HepG2 (cell line): Measurements from ENCODE around the gene SMPD3. TPM values are rescaled to one million over a fixed set of nuclear protein-coding genes. Genes with fewer than 3 reads are reported as not detected.

Experiments
- AKAP8 ChIP-seq: sonication (generic); formaldehyde crosslinking; IDR thresholded peaks from 2 replicates; pipeline ENCODE4 v1.5.1; 2020; ENCODE audit warnings: mild to moderate bottlenecking, missing genetic modification reagents
- KIAA2018 ChIP-seq: sonication (generic); formaldehyde crosslinking; IDR thresholded peaks from 2 replicates; pipeline ENCODE4 v1.5.0; 2020; ENCODE audit warnings: mild to moderate bottlenecking, missing genetic modification reagents, borderline replicate concordance
- MIER2 ChIP-seq: IDR thresholded peaks from 2 replicates; pipeline ENCODE4 v1.6.1; 2016; ENCODE audit warnings: missing biosample characterization, missing genetic modification reagents
- MYNN ChIP-seq: sonication (generic); formaldehyde crosslinking; IDR thresholded peaks from 2 replicates; pipeline ENCODE4 v1.4.0; 2020; ENCODE audit warnings: mild to moderate bottlenecking, low read depth, missing genetic modification reagents
- PRPF4 ChIP-seq: fragments of 200-400 bp; formaldehyde crosslinking; IDR thresholded peaks from 2 replicates; pipeline ENCODE4 v1.6.1; 2016; ENCODE audit warnings: low read length, low read depth; ENCODE audit not compliant: poor library complexity, severe bottlenecking
- RBAK ChIP-seq: sonication (generic); formaldehyde crosslinking; IDR thresholded peaks from 2 replicates; pipeline ENCODE4 v1.5.1; 2020; ENCODE audit warnings: mild to moderate bottlenecking, missing genetic modification reagents
- SATB2 ChIP-seq: sonication (generic); formaldehyde crosslinking; IDR thresholded peaks from 2 replicates; pipeline ENCODE4 v1.5.0; 2020; ENCODE audit warnings: missing genetic modification reagents
- SETDB1 ChIP-seq: sonication (generic); formaldehyde crosslinking; IDR thresholded peaks from 2 replicates; pipeline ENCODE4 v1.5.1; 2020; ENCODE audit warnings: missing genetic modification reagents, mild to moderate bottlenecking, borderline replicate concordance
- TRIM24 ChIP-seq: sonication (generic); formaldehyde crosslinking; IDR thresholded peaks from 2 replicates; pipeline ENCODE4 v1.8.0; 2022; ENCODE audit warnings: mild to moderate bottlenecking, missing genetic modification reagents
- ZNF615 ChIP-seq: sonication (generic); formaldehyde crosslinking; IDR thresholded peaks from 2 replicates; pipeline ENCODE4 v1.5.0; 2020; ENCODE audit warnings: mild to moderate bottlenecking, missing genetic modification reagents, borderline replicate concordance
- ZNF782 ChIP-seq: sonication (generic); formaldehyde crosslinking; IDR thresholded peaks from 2 replicates; pipeline ENCODE4 v1.4.0; 2020; ENCODE audit warnings: missing genetic modification reagents, mild to moderate bottlenecking, borderline replicate concordance
- polyA plus RNA-seq, 8 experiments: library from polyadenylated mRNA; depleted of rRNA in 3 of 8; stranded (reverse) in 7 of 8; unstranded in 1 of 8; fragments of >200 nt; fragmentation: Illumina TruSeq in 4 of 8; extraction: Trizol in 4 of 8; gene quantifications; 2 replicates each; pipeline versions ENCODE4 v1.2.1 to v1.2.3, GENCODE V29; 2011 to 2016; ENCODE audit warnings: low read depth in 4 of 8, missing spikeins in 1 of 8, mixed read lengths in 1 of 8; ENCODE audit not compliant: insufficient read depth in 1 of 8
- total RNA-seq, 5 experiments: library from RNA; depleted of rRNA; stranded (reverse); fragments of >200 nt; fragmentation: Illumina TruSeq; extraction: Trizol; gene quantifications; 2 replicates each; pipeline ENCODE4 v1.2.3, GENCODE V29; 2016; ENCODE audit warnings: low read depth in 1 of 5
- TF ChIP-seq, protein P1 (sequence below): IDR thresholded peaks from 2 replicates; pipeline ENCODE4 v1.6.1; 2012; ENCODE audit warnings: low read depth, low read length, improper control_type of control experiment
- TF ChIP-seq, protein P2 (sequence below): sonication (generic); formaldehyde crosslinking; IDR thresholded peaks from 2 replicates; pipeline ENCODE4 v1.5.1; 2020; ENCODE audit warnings: missing genetic modification reagents, mild to moderate bottlenecking, borderline replicate concordance
- TF ChIP-seq, protein P3 (sequence below): sonication (generic); formaldehyde crosslinking; IDR thresholded peaks from 2 replicates; pipeline ENCODE4 v1.4.0; 2020; ENCODE audit warnings: missing genetic modification reagents

The SMPD3 gene
- total and polyA plus RNA-seq, 2 of the 13 experiments (the other 11 are each of a cell fraction or from before 2014, with no cell fraction given) = 0.07 to 0.32 TPM

DNA sequence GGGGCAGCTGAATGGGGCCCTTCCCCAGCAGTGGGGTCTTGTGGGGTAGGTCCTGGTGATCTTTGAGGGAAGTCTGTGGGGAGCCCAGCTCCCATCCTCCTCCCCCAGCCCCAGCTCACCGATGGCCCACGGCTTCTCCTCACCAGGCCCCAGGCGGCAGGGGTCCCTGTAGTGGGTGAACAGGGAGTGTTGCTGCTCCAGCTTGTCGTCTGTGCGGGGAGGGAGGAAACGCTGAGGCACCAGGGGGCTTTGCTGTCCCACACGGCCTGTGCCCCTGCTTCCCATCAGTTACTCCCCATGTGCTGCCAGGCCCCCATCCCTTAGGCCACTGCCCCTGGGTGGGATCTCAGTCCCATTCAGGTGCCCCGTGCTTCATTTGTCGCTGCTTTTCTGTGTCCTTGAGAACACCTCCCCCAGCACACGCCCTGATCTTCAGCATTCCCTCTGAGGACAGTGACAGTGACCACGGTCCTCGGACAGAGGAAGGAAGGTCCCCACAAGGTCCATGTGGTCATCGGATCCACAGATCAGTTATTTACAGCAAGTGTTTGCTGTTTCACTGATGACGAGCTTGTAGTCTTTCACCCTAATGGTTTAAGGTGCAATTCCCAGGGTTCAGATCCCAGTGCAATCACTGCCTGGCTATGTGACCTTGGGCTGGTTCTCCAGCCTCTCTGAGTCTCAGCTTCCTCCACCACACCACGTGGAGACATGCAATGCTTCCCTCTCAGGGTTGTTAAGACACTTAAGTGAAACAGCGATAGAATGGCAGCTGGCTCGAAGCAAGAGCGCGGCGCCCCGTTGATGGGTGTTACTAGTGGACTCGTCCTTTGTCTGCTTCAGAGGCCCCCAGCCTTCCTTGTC is 84.4 kb downstream of the SMPD3 start (continued):
- TF ChIP-seq RBAK (CRISPR knock-in tag) (no peak), ZNF782 (CRISPR knock-in tag) (0 out of 2 replicates have a peak, but pooled peaks have one; percentile 59), KIAA2018 (no peak), SATB2 (CRISPR knock-in tag) (no peak), ZNF615 (no peak), SETDB1 (no peak), MYNN (no peak), PRPF4 (no peak), TRIM24 (CRISPR knock-in tag) (no peak), AKAP8 (no peak), MIER2 (CRISPR knock-in tag) (no peak)
- TF ChIP-seq, protein P1, sequence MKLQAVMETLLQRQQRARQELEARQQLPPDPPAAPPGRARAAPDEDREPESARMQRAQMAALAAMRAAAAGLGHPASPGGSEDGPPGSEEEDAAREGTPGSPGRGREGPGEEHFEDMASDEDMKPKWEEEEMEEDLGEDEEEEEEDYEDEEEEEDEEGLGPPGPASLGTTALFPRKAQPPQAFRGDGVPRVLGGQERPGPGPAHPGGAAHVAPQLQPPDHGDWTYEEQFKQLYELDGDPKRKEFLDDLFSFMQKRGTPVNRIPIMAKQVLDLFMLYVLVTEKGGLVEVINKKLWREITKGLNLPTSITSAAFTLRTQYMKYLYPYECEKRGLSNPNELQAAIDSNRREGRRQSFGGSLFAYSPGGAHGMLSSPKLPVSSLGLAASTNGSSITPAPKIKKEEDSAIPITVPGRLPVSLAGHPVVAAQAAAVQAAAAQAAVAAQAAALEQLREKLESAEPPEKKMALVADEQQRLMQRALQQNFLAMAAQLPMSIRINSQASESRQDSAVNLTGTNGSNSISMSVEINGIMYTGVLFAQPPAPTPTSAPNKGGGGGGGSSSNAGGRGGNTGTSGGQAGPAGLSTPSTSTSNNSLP = no peak
- TF ChIP-seq, protein P2, sequence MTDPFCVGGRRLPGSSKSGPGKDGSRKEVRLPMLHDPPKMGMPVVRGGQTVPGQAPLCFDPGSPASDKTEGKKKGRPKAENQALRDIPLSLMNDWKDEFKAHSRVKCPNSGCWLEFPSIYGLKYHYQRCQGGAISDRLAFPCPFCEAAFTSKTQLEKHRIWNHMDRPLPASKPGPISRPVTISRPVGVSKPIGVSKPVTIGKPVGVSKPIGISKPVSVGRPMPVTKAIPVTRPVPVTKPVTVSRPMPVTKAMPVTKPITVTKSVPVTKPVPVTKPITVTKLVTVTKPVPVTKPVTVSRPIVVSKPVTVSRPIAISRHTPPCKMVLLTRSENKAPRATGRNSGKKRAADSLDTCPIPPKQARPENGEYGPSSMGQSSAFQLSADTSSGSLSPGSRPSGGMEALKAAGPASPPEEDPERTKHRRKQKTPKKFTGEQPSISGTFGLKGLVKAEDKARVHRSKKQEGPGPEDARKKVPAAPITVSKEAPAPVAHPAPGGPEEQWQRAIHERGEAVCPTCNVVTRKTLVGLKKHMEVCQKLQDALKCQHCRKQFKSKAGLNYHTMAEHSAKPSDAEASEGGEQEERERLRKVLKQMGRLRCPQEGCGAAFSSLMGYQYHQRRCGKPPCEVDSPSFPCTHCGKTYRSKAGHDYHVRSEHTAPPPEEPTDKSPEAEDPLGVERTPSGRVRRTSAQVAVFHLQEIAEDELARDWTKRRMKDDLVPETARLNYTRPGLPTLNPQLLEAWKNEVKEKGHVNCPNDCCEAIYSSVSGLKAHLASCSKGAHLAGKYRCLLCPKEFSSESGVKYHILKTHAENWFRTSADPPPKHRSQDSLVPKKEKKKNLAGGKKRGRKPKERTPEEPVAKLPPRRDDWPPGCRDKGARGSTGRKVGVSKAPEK (CRISPR knock-in tag) = no peak
- TF ChIP-seq, protein P3, sequence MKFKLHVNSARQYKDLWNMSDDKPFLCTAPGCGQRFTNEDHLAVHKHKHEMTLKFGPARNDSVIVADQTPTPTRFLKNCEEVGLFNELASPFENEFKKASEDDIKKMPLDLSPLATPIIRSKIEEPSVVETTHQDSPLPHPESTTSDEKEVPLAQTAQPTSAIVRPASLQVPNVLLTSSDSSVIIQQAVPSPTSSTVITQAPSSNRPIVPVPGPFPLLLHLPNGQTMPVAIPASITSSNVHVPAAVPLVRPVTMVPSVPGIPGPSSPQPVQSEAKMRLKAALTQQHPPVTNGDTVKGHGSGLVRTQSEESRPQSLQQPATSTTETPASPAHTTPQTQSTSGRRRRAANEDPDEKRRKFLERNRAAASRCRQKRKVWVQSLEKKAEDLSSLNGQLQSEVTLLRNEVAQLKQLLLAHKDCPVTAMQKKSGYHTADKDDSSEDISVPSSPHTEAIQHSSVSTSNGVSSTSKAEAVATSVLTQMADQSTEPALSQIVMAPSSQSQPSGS (CRISPR knock-in tag) = no peak
